SU-DHL-6 (cell line): ENCODE measurements around the gene GPSM1.

Experiments used
- H2AFZ ChIP-seq: fragments of 200-600 bp; sonication (generic); 2 replicates; pipeline ENCODE4 v1.6.1; 2014; ENCODE audit warnings: low read depth, mild to moderate bottlenecking, moderate library complexity, mixed read lengths, antibody characterized with exemption, low read length; ENCODE audit not compliant: severe bottlenecking
- H3F3A ChIP-seq: fragments of 200-600 bp; shearing (Covaris generic); 2 replicates; pipeline ENCODE4 v1.6.0; 2016; ENCODE audit warnings: antibody characterized with exemption, mild to moderate bottlenecking; ENCODE audit not compliant: insufficient read depth
- H3K27ac ChIP-seq: fragments of 200-600 bp; sonication (generic); 2 replicates; pipeline ENCODE4 v1.5.1; 2016; ENCODE audit warnings: low read depth, mild to moderate bottlenecking, low read length, moderate library complexity, mixed read lengths
- H3K27me3 ChIP-seq: fragments of 200-600 bp; sonication (generic), shearing (Covaris generic); 2 replicates; pipeline ENCODE4 v1.6.0; 2014; ENCODE audit warnings: mild to moderate bottlenecking, low read length
- H3K36me3 ChIP-seq: fragments of 200-600 bp; sonication (generic); 2 replicates; pipeline ENCODE4 v1.6.1; 2014; ENCODE audit warnings: mild to moderate bottlenecking, low read length, mixed read lengths
- H3K4me2 ChIP-seq: fragments of 300-600, 200-600 bp; shearing (Covaris generic), sonication (generic); 2 replicates; pipeline ENCODE4 v1.6.0; 2014; ENCODE audit warnings: low read length, low read depth, mild to moderate bottlenecking; ENCODE audit not compliant: poor library complexity, severe bottlenecking
- H3K4me3 ChIP-seq: fragments of 200-600 bp; sonication (generic); 2 replicates; pipeline ENCODE4 v1.5.1; 2014; ENCODE audit warnings: antibody characterized with exemption, low read length, mild to moderate bottlenecking, mixed read lengths; ENCODE audit not compliant: insufficient read depth, poor library complexity, severe bottlenecking
- H3K79me2 ChIP-seq: fragments of 200-600 bp; sonication (generic); 2 replicates; pipeline ENCODE4 v1.6.1; 2014; ENCODE audit warnings: mild to moderate bottlenecking, low read length, moderate library complexity; ENCODE audit not compliant: insufficient read depth
- H3K9ac ChIP-seq: fragments of 200-600 bp; sonication (generic); 2 replicates; pipeline ENCODE4 v1.7.0; 2014; ENCODE audit warnings: mild to moderate bottlenecking, low read length
- H3K9me2 ChIP-seq: fragments of 200-600 bp; sonication (generic); replicated peaks from 2 replicates; pipeline ENCODE4 v1.6.1; 2014; ENCODE audit warnings: low read length; ENCODE audit not compliant: insufficient read depth
- H3K9me3 ChIP-seq: fragments of 200-600 bp; sonication (generic); 2 replicates; pipeline ENCODE4 v1.6.1; 2014; ENCODE audit warnings: low read length, mixed read lengths; ENCODE audit not compliant: insufficient read depth
- H4K20me1 ChIP-seq: fragments of 200-600 bp; sonication (generic); 2 replicates; pipeline ENCODE4 v1.6.1; 2014; ENCODE audit warnings: low read depth, mild to moderate bottlenecking, antibody characterized with exemption, low read length, moderate library complexity, mixed read lengths
- CTCF ChIP-seq: fragments of 200-600 bp; sonication (generic); IDR thresholded peaks from one replicate; pipeline ENCODE4 v1.5.1; 2017; ENCODE audit warnings: antibody characterized with exemption, mild to moderate bottlenecking, low read length, moderate library complexity; ENCODE audit not compliant: insufficient read depth, poor library complexity, severe bottlenecking
- EZH2phosphoT487 ChIP-seq: fragments of 200-600 bp; sonication (generic), shearing (Covaris generic); conservative IDR thresholded peaks from 2 replicates; pipeline ENCODE4 v1.6.1; 2018; ENCODE audit warnings: mild to moderate bottlenecking, antibody characterized with exemption, low read length, moderate library complexity, mixed read lengths

The GPSM1 gene

GRCh38 chr9:136284311-136284710 is 43.0 kb upstream of the GPSM1 start:
- H3K27me3 ChIP-seq = no peaks in the 10 kb centered on the region

GRCh38 chr9:136284951-136285350 is 42.4 kb upstream of the GPSM1 start:
- H3K27me3 ChIP-seq = no peaks in the 10 kb centered on the region
- H3K9me3 ChIP-seq = no peaks in the 10 kb centered on the region
- H3K4me2 ChIP-seq = no peak overlapping the region

More at GRCh38 chr9:136284311-136284710, 43.0 kb upstream of the GPSM1 start:
- H3K27ac ChIP-seq = no peak overlapping the region
- no peaks in the 10 kb centered on the region for H4K20me1 ChIP-seq
- H3F3A ChIP-seq = no peaks in the 10 kb centered on the region
- H3K9me3 ChIP-seq = no peaks in the 10 kb centered on the region
- H3K9me2 ChIP-seq = no peaks in the 10 kb centered on the region
- H3K9ac ChIP-seq = no peak overlapping the region
- no peaks in the 10 kb centered on the region for H3K36me3 ChIP-seq
- H3K4me3 ChIP-seq = no peak overlapping the region
- no peak overlapping the region for H2AFZ ChIP-seq
- no peak for TF ChIP-seq CTCF
- TF ChIP-seq EZH2phosphoT487 = no peak
- H3K4me2 ChIP-seq = no peak overlapping the region
- no peaks in the 10 kb centered on the region for H3K79me2 ChIP-seq

GRCh38 chr9:136285501-136286358 is 41.6 kb upstream of the GPSM1 start:
- Histone ChIP-seq H3K27me3 (no peaks in the 10 kb centered on the region), H3K4me3 (no peak overlapping the region), H3F3A (no peaks in the 10 kb centered on the region), H3K9me3 (no peaks in the 10 kb centered on the region), H3K79me2 (no peaks in the 10 kb centered on the region), H3K4me2 (no peak overlapping the region), H3K27ac (no peak overlapping the region), H3K36me3 (no peaks in the 10 kb centered on the region), H4K20me1 (no peaks in the 10 kb centered on the region), H2AFZ (no peak overlapping the region), H3K9ac (no peak overlapping the region), H3K9me2 (no peaks in the 10 kb centered on the region)
- TF ChIP-seq CTCF (no peak), EZH2phosphoT487 (no peak)

More at GRCh38 chr9:136284951-136285350, 42.4 kb upstream of the GPSM1 start:
- no peak overlapping the region for H2AFZ ChIP-seq
- no peaks in the 10 kb centered on the region for H3F3A ChIP-seq
- H3K9me2 ChIP-seq = no peaks in the 10 kb centered on the region
- no peaks in the 10 kb centered on the region for H3K36me3 ChIP-seq
- TF ChIP-seq CTCF (no peak), EZH2phosphoT487 (no peak)
- H3K79me2 ChIP-seq = no peaks in the 10 kb centered on the region
- no peaks in the 10 kb centered on the region for H4K20me1 ChIP-seq
- no peak overlapping the region for H3K9ac ChIP-seq
- no peak overlapping the region for H3K4me3 ChIP-seq
- H3K27ac ChIP-seq = no peak overlapping the region
